Stimulated activated CD4-positive, alpha-beta T cell treated with anti-CD3 and anti-CD28 coated beads, TNF-alpha, amount 100 ng/mL, for 48 hours (primary cell): ENCODE measurements around the gene PROX2.
A peak's percentile ranks its signal among the peaks of the same experiment; 100 is the strongest.

Source experiments
- DNase-seq, 3 donors: peaks; one replicate each; pipeline ENCODE4 v3.0.0-alpha.2; 2020; ENCODE audit warnings: low read depth in 3 of 3

The PROX2 gene

DNA sequence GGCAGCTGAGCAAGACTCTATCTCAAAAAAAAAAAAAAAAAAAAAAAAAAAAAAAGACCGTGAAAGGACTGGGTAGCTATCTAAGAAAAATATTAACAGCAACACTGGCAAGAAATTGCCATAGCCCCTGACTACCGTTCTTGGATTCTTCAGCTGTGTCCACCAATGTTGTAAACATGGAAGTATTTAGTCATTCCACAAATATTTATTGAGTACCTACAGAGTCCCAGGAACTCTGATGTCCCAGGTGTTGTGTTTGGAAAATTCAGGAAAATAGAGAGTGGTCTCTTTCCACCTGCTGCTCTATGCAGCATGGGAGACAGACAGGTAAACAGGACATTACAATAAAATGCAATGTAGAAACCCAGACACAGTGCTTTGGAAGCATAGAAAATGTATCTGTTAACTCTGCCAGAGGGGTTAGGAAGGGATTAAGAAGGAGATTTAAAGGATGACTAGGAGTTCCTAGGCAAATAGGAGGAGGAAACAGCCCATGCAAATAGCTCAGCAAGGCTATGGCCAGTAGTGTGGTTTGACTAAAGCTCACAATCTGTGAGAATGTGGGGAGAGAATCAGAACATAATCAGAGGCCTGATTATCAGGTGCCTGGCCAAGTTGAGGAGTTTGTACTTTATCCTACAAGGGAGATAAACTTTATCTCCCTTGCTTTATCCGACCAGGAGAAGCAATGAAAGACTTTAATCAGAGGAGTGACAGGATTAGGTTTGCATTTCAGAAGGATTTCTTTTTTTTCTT, 3.7 kb upstream of the PROX2 start:
- no peak for DNase-seq

GRCh38 chr14:74875204-74875603, 741 bp downstream of the PROX2 start:
- DNase-seq: no peak

DNA sequence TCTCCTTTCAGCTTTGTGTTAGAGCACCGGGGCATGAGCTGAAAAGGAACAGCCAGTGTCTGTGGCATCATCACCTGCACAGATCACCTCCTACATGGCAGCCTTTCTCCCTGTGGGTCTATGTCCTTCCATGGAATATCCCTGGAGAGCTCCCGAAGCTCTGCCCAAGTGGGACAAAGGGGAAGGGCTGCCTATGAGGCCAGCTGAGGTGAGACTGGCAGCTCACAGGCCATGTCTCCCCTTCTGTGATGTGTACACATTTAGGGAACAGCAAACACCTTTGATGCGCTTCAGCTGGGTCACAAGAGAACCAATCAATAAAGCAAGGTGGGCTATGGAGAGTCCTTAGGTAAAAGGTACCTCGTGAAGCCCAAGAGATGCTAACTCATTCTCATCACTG, 4.1 kb downstream of the PROX2 start:
- no peak for DNase-seq

DNA sequence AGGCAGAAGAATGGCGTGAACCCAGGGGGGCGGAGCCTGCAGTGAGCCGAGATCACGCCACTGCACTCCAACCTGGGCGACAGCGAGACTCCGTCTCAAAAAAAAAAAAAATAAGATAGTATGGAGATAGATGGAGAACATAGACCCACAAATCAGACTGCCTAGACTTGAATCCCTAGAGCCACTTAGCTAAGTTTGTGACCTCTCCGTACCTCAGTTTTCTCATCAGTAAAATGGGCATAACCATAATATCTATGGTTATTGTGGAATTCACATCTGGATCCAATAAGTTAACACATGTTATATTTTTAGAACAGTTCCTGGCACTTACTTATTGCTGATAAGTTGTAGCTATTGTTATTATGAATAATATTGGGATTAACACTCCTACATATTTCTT, 7.2 kb downstream of the PROX2 start:
- DNase-seq: no peak

- peak; percentile 13 to 38 (median 32) for DNase-seq
Observed at GRCh38 chr14:74867673-74868072, 8.3 kb downstream of the PROX2 start.

DNA sequence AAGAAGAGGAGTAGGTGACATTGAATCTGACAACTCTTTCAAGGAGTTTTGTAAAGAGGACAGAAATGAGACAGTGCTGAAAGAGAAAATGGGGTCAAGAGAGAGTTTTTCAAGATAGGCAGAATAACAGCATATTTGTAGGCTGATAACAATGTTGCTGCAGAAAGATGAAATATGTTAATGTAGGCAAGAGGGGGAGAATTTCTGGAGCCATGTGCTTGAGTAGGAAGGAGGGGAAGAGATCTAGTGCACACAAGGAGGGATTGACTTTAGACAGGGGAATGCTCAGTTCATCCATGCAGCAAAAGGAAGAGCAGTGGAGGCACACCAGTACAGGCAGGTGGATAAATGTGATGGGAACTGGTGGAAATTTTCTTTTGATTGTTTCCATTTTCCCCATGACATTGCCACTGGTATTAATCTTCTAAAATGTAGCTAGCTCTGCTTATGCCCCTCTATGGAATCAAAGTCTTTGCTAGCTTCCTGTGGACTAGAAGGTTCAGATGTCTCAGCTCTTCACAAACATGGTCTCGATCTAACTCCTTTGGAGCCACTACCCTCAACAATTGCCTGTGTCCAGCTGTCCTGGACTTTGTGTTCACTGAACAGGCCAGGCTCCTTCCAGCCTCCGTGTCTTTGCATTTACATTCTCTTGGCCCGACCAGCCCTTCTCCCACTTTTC, 9.1 kb downstream of the PROX2 start:
- no peak for DNase-seq

- DNase-seq: no peak
Observed at GRCh38 chr14:74865156-74865555, 10.8 kb downstream of the PROX2 start.

DNA sequence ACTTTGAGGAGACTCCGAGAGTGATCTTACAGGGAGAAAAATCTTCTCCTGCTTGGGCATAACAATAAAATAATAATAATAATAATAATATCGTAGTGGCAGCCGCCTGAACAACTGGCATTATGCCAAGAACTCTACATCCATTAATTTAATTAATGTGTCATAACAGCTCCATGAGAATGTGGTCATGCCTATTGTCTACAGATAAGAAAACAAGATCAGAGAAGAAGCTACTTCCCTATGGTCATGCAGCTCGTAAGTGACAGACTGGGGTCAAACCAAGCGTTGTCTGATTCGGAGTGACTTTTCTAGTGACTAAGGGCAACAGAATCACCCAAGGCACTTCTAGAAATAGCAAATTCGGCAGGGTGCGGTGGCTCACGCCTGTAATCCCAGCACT, 11.7 kb downstream of the PROX2 start:
- no peak for DNase-seq

DNA sequence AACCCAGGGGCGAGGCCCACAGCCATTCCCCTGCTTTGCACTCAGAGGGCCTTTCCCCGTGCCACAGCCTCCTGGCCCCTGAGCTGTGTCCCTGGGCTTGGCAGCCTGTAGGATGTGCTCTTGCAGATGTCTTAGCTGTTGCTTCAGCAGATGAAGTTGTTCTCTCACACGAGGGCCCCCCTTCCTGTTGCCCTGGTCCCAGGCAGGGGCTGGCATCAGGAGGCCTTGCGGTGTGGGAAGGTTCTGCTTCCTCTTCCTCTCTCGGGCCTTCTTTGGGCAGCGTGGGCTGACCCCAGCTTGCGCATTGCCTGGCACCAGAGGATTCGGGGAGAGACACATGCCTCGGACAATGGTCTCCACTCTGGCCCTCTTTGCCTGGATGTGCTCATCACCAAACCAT, 12.7 kb downstream of the PROX2 start:
- DNase-seq: no peak

DNA sequence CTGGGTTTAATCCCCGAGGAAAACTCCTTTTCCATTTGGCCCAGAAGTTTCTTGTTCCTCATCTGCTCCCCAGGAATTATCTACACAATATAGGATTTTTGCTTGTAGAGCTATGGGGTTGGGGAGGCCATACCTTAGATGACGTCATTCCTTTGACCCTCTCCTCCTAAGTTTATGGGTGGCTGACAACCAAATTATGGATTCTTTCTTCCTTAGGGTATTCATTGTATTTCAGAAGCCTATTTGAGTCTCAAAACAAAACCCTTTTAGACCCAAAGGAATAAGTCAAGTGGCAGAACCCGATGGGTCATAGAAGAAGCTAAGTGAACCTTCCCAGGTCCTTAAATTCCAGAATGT, 14.2 kb downstream of the PROX2 start:
- no peak for DNase-seq

- peak; percentile 77 to 91 (median 89) for DNase-seq
Observed at GRCh38 chr14:74860899-74861733, 14.8 kb downstream of the PROX2 start.

DNA sequence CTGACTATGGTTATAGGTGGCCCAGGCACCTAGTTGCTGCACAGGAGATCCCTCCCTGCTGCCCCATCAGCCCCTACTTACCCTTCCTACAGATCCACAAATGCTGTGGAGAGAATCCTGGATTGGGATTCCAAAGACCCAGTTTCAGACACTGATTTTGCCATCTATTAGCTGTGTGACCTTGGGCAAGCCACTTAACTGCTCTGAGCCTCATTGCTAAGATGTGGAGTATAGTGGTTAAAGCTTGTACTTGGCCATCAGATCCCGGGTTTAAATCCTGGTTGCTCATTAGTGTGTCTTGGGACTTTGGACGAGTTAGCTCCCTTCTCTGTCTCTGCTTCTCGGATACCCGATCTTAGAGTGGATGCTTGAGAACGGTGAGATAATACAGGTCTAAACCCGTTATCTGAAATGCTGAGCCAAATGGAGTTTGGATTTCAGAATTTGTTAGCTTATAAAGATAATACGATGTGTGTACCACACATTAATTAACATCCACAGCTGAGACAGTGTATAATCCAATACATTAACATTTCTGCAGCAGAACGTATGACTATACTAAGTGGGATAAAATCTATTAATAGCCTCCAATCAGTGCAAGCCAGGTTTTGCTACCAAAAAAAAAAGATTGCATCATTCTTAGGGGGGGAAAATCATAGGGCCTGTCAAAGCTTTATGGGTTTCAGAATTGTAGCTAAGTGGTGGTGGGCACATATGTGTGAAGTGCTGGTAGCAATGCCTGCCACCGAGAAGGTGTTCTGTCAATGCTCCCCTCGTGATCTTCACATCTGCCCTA, 16.0 kb downstream of the PROX2 start:
- DNase-seq: no peak

- DNase-seq: no peak
Observed at GRCh38 chr14:74858022-74858421, 17.9 kb downstream of the PROX2 start.

GRCh38 chr14:74856366-74856765, 19.6 kb downstream of the PROX2 start:
- no peak for DNase-seq

DNA sequence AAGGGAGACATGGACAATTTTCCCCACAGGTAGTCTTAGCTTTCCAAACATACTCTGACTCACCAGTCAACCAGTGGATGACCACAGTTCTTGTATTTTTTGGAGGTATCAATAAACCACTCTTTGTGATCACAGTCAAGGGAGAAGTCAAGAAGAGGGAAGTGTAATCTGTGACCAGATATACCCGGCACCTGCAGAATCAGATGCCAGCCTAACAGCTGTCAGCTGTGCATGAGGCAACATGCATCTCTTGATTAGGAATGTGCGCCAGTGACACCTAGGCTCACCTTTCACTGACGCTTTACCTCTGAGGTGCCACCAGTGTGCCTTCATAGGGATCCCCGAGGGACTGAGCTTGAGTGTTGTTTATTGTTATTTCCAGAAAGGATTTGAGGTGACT, 20.0 kb downstream of the PROX2 start:
- no peak for DNase-seq

DNA sequence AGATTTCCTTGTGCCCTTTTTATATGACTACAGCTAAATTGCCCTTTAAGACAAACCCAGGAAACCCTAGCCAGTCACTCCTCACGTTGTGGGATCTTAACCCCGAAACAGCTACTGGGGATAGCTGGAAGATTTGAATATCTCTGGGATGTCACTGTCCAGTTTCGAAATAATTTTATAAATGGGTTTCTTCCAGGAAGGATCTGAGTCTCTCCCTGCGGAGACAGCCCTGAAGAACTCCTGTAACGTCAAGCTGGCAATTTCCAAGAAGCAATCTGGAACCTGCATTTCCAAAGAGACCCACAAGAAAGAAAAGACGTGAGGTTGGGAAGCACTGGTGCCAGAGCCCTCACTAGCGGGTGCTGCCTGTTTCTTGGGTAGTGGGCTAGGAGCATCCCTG, 20.9 kb downstream of the PROX2 start:
- DNase-seq: no peak

DNA sequence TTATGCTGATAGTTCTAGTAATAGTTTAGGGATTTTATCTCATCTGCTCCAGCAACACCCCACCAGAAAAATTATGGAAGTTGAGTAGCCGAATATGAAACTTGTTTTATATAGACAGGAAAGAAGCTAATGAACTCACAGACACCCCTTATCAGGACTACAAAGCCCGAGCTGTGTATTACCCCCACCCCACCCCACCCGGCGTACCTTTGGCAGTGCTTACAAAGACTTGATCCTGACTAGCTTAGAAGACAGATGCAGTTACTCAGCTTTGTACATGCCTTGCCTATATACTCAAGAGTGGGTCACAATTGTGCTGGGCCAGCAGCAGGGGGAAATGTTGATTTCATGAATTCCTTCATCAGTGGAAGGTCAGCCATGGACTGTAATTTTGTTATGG, 22.4 kb downstream of the PROX2 start:
- DNase-seq: no peak

DNA sequence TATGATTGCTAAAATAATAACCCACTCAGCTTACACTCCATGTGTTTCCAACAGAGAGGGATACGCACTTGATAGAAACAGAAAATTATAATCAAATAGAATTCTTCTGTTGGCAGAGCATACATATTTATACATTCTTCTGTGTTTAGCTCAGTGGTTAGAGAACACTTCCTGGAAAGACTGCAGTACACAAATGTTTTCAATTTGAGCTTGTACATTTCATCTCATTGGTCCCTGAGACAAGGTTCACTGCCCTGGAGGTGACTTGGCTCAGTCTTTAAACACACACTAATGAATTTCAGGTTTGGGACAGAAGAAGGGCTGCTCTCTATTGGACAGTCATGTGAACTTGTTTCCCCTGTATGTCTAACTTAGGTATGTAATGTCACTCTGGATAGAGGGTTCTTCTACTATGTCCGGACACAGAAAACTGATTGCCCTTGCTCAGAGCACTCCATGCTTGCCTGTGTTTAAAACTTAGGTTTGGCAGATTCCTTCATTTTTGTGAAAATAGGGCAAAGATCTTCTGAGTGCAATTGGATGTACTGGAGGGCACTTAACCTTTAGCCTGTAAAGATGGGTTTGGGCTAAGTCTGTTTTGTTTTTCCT, 22.9 kb downstream of the PROX2 start:
- DNase-seq: no peak

GRCh38 chr14:74848768-74849167, 27.2 kb downstream of the PROX2 start:
- DNase-seq: no peak

DNA sequence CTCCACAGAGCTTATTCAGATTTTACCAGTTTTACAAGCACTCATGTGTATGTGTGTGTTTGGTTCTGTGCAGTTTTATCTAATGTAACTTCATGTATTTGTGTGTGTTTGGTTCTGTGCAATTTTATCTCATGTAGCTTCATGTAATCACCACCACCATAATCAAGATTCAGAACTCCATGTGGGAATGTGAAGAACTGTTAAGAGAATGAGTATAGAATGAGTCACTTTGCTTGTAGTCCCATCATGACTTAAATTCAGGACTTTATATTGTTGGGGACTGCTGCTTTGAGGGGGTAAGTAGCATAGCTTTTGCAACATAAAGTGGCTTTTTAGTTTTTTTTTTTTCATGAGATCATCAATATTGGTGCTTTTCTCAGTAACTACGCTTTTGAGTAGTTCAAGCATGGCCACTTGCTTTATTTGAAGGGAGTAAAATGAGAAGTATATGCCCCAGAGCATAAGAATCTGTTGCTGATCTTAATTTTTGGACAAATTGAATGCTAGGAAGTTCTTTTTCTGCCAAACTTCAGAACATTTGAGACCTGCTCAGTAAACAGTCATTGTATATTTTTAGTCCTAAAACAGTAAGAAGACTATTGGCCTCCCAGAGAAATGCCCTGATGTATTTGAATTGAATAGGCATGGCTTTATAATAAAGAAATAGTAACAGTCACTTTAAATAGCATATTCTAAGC, 28.8 kb downstream of the PROX2 start:
- no peak for DNase-seq

DNA sequence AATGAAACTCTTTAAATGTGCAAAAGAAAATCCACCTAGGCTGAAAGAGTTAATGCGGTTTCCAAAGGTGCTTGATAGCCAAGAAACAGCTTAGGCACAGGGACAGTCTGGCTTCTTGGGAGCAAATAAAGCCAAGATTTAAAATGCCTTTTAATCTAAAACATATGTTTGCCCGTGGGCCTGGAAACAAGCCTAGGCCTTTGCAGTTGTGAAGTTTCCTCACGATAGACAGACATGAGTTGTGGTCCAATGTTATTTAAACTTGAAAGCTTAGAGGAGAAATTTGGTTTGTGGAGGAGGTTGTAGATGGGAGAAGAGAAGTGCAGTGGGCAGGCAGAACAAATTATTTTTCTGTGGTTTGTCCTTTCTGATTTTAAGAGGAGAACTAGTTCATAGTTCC, 29.8 kb downstream of the PROX2 start:
- no peak for DNase-seq
